ENCODE measurements around the gene OTUD7B.

The OTUD7B gene

DNA sequence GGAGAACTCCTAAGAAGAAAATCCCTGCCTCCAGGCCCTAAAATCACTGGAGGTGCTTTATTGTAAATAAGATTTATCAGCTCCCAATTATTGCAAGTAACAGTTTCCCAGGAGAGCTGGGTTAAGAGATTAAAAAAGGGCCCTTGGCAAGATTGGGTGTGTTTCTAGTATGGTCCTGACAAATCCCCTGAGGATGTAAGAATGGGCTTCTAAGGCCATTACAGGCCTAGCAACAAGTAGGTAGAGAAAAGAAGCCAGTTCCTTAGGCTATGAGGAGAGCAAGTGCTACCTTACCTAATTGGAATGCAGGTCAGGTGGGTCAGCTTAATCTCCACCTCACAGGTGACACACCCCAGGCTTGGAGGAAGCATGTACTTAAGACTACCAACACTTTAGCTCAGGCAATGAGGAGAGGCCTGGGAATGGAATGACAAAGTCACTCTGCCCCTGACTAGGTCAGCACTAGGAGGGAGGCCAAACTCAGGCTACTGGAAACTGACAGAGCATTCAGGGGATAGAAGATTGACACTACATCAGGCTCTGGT lies 6.8 kb upstream of the OTUD7B start:
- H3K9me3 Mint-ChIP-seq: no peaks in the 10 kb centered on the region
- H3K27ac Mint-ChIP-seq: no peak overlapping the region
- H3K4me3 Mint-ChIP-seq: no peak overlapping the region
- peaks cover under 1% of the 10 kb centered on the region for H3K27me3 Mint-ChIP-seq
- DNase-seq: no peak
- no peaks in the 10 kb centered on the region for H3K4me1 Mint-ChIP-seq (ENCODE audit: low read depth)
- H3K36me3 Mint-ChIP-seq (ENCODE audit: low read depth): no peaks in the 10 kb centered on the region

DNA sequence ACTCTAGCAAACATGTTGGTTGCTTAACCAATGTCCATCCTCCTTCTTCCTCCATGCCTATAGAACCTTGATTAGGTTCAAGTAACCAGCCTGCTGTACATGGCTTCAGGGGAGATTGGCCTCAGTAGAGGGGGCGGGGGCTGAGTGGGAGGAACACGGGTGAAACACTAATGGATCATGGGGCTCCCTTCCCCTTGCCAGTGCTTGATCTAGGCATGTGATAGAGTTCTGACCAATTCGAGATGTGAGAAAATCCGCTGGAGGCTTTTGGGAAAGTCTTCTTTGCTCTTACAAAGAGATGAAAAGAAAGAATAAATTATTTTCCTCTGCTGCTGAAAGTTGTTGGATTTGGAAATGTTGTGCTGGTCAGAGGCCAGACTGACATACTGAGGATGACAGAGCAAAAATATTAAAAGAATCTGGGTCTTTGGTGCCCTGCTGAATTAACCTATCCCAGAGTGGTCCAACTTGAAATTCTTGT lies 5.2 kb upstream of the OTUD7B start:
- peaks cover 5% of the 10 kb centered on the region for H3K4me1 Mint-ChIP-seq (ENCODE audit: low read depth)

DNA sequence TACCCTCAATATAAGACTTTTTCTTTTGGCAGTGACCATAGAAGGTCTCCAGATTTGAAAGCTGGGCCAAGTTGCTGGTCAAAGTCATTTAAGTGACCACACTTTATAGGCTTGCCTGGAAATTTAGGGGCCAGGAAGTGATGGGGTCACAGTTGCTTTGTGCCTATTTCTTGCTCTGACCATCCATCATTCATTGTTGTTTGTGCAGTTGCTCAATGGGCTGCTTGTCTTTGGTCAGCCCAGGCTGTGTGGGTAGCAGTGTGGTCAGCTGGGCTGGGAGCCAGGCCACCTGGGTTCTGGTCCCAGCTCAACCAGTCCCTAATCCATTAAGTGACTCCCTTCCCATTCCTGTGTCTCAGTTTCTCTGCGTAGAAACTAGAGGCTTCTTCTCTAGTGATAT lies 2.1 kb upstream of the OTUD7B start:
- Mint-ChIP-seq H3K27me3 (no peaks in the 10 kb centered on the region), H3K27ac (no peak overlapping the region), H3K36me3 (ENCODE audit: low read depth) (peaks cover 23% of the 10 kb centered on the region), H3K4me1 (ENCODE audit: low read depth) (peaks cover 28% of the 10 kb centered on the region), H3K4me3 (no peak overlapping the region), H3K9me3 (no peaks in the 10 kb centered on the region)
- no peak for DNase-seq

More for the DNA sequence above, 5.2 kb upstream of the OTUD7B start:
- Mint-ChIP-seq H3K36me3 (ENCODE audit: low read depth) (no peaks in the 10 kb centered on the region), H3K4me3 (no peak overlapping the region), H3K27ac (no peak overlapping the region), H3K9me3 (no peaks in the 10 kb centered on the region), H3K27me3 (no peaks in the 10 kb centered on the region)
- DNase-seq: no peak

DNA sequence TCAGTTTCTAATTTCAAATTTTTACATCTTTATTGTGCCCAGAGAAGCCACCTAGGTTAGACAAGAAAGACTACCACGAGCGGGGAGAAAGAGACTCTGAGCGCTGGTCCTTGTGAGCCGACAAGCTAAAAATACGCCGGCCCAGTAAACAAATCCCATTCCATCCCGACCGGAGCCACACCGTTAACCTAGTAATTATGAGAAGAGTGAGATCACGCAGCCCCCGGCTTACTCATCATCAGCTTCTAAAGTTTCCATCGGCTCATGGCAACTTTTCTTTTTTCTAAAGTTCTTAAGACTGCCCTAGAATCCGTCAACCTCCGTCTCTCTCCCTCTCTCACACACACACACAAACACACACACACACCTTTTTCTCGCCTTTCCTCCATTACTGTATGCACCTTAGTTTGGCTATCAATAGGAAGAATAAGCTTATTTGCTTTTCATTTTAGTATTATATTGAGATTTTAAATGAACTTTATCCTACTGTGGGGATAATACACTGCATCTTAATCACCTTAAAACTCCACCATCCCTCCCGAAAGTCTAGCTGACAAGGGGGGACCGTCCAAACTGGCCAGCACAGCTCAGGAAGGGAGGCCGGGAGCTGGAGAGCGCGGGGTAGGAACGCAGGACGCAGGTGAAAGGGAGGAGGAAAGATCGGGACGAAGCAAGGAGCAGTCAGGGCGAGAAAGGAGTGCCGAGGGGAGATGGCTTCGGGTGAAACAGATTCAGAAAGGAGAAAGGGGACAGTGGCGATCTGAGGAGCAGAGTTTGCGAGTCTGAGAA lies 728 bp downstream of the OTUD7B start:
- peak; percentile 65 for DNase-seq
- Mint-ChIP-seq H3K4me3 (peak overlapping the region; percentile 98), H3K36me3 (ENCODE audit: low read depth) (peaks cover 48% of the 10 kb centered on the region), H3K4me1 (ENCODE audit: low read depth) (peaks cover 51% of the 10 kb centered on the region), H3K27ac (peak overlapping the region; percentile 98), H3K9me3 (no peaks in the 10 kb centered on the region), H3K27me3 (no peaks in the 10 kb centered on the region)

DNA sequence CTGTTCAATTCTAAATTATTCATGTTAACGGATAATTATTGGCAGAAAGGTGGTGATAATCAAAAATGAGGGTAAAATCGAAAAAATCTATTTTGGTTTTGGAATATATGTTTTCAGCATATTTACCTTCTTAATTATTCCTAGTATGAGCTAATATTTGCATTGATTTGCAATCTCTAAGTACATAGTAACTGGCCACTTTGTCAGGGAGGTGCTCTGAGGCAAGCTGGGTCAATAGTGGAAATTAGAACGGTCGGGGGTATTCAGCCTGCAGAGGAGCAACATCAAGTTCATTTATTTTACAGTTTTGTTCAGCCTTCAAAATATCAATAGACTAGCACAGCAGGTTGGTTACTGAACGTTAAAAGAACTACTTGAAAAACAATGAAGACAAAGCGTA lies 1.8 kb downstream of the OTUD7B start:
- no peaks in the 10 kb centered on the region for H3K9me3 Mint-ChIP-seq
- no peaks in the 10 kb centered on the region for H3K27me3 Mint-ChIP-seq
- no peak for DNase-seq
- H3K36me3 Mint-ChIP-seq (ENCODE audit: low read depth): peaks cover 56% of the 10 kb centered on the region
- peak overlapping the region; percentile 98 for H3K27ac Mint-ChIP-seq
- H3K4me1 Mint-ChIP-seq (ENCODE audit: low read depth): peaks cover 59% of the 10 kb centered on the region
- peak overlapping the region; percentile 98 for H3K4me3 Mint-ChIP-seq

DNA sequence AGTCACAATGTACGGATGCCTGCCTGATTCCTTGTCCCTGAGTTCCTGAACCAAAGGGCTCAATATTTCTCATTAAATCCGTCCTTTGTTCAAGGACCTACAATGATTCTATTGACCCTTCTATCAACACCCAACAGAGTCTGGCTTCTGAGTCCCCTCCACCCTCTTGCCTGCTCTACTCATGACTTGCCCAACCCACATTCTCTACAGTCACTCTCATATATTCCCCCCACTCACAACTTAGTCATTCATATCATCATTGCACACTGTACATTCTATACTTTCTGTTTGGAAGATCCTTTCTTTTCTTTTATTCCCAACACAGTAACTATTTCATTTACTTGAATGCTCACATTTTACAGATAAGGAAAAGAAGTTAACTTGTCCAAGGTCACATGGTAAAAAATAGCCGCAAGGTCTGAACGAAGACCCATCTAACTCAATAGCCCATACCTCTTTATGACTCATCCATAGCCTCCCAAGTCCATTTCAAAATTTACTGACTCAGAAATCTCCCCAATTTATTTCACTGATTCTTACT lies 3.6 kb downstream of the OTUD7B start:
- Mint-ChIP-seq H3K36me3 (ENCODE audit: low read depth) (peaks cover 70% of the 10 kb centered on the region), H3K4me3 (peak overlapping the region; percentile 98)

DNA sequence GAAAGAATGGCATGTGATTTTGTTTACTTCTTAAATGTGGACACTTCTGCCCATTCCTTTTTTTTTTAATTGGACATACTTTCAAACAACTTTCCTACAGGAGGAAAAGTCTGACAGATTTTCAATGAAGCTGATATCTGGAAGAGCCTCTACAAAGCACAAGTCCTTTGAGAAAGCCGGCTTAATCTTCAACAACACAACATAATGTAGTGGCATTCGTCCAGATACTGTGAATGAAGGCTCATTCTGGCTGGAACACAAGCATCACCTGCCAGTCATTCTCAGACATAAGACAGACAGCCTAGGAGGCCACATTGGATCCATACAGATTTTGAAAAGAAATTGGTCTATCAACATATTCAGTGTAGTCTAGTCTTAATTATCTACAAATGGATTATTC lies 4.9 kb downstream of the OTUD7B start:
- Mint-ChIP-seq H3K27me3 (no peaks in the 10 kb centered on the region), H3K4me3 (no peak overlapping the region), H3K9me3 (no peaks in the 10 kb centered on the region), H3K27ac (no peak overlapping the region), H3K36me3 (ENCODE audit: low read depth) (peaks cover 82% of the 10 kb centered on the region), H3K4me1 (ENCODE audit: low read depth) (peaks cover 77% of the 10 kb centered on the region)
- DNase-seq: no peak

More for the DNA sequence above, 3.6 kb downstream of the OTUD7B start:
- Mint-ChIP-seq H3K4me1 (ENCODE audit: low read depth) (peaks cover 71% of the 10 kb centered on the region), H3K27ac (peak overlapping the region; percentile 87), H3K9me3 (no peaks in the 10 kb centered on the region), H3K27me3 (no peaks in the 10 kb centered on the region)
- DNase-seq: no peak

DNA sequence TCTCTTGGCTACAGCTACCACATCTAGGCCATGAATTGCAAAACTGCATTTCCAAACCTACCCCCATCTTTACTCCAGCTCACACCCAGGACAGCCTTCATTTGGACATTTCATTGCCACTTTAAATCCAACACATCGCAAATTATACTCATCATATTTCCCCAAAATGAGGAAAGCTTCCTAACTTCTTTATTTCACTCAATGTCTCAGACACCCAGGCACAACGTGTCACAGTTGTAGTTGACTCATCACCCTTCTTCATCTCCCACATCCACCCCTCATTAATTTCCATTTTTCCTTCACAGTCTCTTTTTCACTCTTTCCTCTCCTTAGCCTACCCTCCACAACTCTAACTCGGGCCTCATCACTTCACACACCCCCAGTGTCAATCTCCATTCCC lies 6.7 kb downstream of the OTUD7B start:
- no peaks in the 10 kb centered on the region for H3K9me3 Mint-ChIP-seq
- peaks cover 81% of the 10 kb centered on the region for H3K4me1 Mint-ChIP-seq (ENCODE audit: low read depth)
- H3K4me3 Mint-ChIP-seq: no peak overlapping the region
- no peaks in the 10 kb centered on the region for H3K27me3 Mint-ChIP-seq
- DNase-seq: no peak
- H3K27ac Mint-ChIP-seq: peak overlapping the region; percentile 63
- H3K36me3 Mint-ChIP-seq (ENCODE audit: low read depth): peaks cover 86% of the 10 kb centered on the region

DNA sequence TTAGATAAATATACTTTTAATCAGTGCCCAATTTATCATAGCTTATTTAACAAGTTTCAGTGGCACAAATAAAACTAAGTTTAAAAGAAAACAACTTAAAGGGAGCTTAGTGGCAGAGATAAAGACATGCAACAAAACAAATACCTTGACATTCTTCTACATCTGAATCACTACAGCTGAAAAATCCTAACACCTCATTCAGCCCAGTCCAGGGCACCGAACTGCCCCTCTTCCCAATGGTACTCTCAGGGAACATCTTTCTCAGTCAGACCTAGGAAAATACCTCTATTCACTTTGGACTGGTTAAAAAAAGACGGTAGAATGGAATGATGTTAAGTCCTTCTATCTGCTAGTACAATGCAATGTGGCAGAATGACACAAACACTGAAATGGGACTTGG lies 8.3 kb downstream of the OTUD7B start:
- H3K36me3 Mint-ChIP-seq (ENCODE audit: low read depth): peaks cover 86% of the 10 kb centered on the region
- no peak overlapping the region for H3K27ac Mint-ChIP-seq
- H3K4me1 Mint-ChIP-seq (ENCODE audit: low read depth): peaks cover 81% of the 10 kb centered on the region
- H3K9me3 Mint-ChIP-seq: no peaks in the 10 kb centered on the region
- no peak overlapping the region for H3K4me3 Mint-ChIP-seq
- no peak for DNase-seq
- H3K27me3 Mint-ChIP-seq: no peaks in the 10 kb centered on the region

DNA sequence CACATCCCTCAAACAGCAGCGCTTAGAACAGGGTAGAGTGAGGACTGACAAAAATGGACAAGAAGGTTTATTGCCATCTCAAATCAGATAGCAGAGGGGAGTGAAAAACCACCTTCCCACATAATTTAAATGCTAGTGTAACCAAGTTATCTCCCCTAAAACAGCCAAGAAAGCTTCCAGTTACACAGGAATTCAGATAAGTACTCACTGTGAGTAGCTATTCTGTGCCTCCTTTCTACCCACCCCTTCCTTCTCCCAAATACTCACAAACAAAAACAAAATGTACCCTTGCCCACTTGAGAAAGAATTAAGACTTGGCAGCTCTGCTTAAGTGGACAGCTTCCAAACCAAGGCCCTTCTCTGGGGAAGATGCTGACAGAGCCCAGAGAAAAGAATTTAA lies 9.1 kb downstream of the OTUD7B start:
- no peak for DNase-seq
- H3K27me3 Mint-ChIP-seq: no peaks in the 10 kb centered on the region
- peaks cover 81% of the 10 kb centered on the region for H3K4me1 Mint-ChIP-seq (ENCODE audit: low read depth)
- no peak overlapping the region for H3K27ac Mint-ChIP-seq
- H3K36me3 Mint-ChIP-seq (ENCODE audit: low read depth): peaks cover 87% of the 10 kb centered on the region
- no peak overlapping the region for H3K4me3 Mint-ChIP-seq
- H3K9me3 Mint-ChIP-seq: no peaks in the 10 kb centered on the region

DNA sequence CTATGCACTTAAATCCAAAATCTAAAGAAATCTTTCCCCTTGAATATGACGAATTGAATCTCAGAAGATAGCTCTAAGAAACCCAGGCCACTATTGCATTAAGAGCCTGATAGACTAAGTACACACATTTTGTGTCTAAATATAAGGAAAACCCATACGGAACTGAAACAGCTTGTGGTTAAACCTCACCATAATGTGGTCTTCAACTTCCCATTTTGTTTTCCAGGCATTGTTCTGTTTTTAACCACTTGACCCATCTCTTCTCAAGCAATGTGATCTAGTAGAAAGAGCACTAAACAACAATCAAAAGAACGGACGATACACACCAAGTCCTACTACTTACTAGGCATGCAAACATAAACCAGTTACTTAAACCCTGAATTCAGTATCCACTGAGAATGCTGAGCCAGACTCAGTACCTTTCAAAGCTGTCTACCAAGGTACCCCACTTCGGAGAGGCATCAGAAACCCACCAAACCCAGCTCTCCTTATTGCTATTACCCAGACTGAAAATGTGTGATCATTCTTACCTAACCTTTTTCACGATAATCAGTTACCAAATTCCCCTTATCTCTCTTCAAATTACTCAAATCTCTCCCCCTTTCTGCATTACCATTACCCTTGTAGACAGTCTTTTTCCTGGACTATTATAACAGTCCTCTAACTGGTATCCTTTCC lies 12.8 kb downstream of the OTUD7B start:
- Mint-ChIP-seq H3K27me3 (no peaks in the 10 kb centered on the region), H3K36me3 (ENCODE audit: low read depth) (peaks cover 77% of the 10 kb centered on the region), H3K4me1 (ENCODE audit: low read depth) (peaks cover 80% of the 10 kb centered on the region), H3K9me3 (no peaks in the 10 kb centered on the region), H3K4me3 (peak overlapping the region; percentile 38), H3K27ac (peak overlapping the region; percentile 86)
- DNase-seq: no peak

DNA sequence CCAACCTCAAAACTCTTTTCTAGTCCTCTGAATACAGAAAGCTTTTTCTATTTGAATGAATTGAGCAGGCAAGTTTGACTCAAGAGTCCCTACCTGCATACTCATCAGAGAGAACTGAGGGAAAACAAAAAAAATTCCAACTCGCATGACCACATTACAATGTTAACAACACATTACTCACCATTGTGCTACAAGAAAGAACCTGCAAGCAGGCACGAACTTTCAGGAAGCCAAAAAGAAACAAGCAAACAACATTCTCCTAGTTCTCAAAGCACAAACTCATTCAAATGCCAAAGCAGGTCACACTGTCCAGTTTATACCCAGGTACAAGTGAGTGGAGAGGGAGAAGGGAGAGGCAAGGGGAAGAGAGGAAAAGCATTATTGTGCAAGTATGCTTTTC lies 14.6 kb downstream of the OTUD7B start:
- Mint-ChIP-seq H3K36me3 (ENCODE audit: low read depth) (peaks cover 69% of the 10 kb centered on the region), H3K4me3 (peak overlapping the region; percentile 59), H3K9me3 (no peaks in the 10 kb centered on the region), H3K4me1 (ENCODE audit: low read depth) (peaks cover 66% of the 10 kb centered on the region), H3K27ac (peak overlapping the region; percentile 83), H3K27me3 (no peaks in the 10 kb centered on the region)
- DNase-seq: no peak

DNA sequence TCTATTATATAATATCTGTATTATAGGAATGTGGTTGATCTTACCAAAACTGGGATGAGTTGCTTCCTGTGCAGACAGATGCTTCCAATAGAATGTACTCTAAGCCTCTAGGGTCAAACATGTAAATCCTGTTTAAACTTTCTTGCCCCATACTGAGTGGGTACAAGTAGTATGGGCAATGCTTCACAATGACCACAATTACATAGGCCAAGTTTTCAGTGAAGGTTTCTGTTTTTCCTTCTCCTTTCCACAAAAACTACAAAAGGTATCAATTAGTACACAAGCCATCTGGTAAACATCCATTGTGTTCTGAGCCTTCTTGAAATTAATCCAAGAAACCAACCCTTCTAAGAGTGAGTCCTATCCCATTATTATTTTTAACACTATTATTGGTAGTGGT lies 16.8 kb downstream of the OTUD7B start:
- Mint-ChIP-seq H3K4me1 (ENCODE audit: low read depth) (peaks cover 51% of the 10 kb centered on the region), H3K27ac (no peak overlapping the region), H3K36me3 (ENCODE audit: low read depth) (peaks cover 56% of the 10 kb centered on the region), H3K27me3 (no peaks in the 10 kb centered on the region), H3K9me3 (no peaks in the 10 kb centered on the region), H3K4me3 (no peak overlapping the region)
- no peak for DNase-seq

DNA sequence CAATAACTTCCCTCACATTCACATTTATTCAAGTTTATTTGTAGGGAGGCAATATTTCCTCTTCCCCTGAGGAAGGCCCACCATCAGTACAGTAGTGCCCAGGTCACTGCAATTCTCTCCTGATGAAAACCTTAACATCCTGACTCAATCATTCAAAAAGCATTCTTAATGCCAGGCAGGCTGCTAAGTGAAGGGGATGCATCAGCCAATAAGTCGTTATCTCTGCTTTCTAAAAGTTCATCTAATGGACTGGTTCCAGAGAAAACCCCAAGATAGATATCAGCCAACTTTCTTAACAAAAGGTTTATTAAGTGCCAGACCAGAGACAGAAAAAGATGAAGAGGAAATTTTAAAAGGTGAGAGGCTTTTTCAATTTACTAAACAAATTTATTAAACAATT lies 17.3 kb downstream of the OTUD7B start:
- no peak for DNase-seq
- Mint-ChIP-seq H3K27ac (no peak overlapping the region), H3K36me3 (ENCODE audit: low read depth) (peaks cover 60% of the 10 kb centered on the region), H3K9me3 (no peaks in the 10 kb centered on the region), H3K4me3 (no peak overlapping the region), H3K4me1 (ENCODE audit: low read depth) (peaks cover 47% of the 10 kb centered on the region), H3K27me3 (no peaks in the 10 kb centered on the region)

DNA sequence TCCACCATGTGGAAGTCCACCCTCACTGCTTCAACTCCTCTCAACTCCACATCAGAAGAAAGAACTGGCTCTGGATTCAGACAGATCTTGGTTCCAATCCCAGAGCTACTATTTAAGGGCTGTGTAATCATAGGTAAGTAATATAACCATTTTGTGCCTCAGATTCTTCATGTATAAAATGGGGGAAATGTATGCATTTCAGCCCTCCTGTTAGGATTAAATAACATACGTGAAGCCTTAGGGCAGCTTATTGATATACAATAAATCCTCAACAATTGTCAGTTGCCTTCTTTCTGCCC lies 23.3 kb downstream of the OTUD7B start:
- H3K36me3 Mint-ChIP-seq (ENCODE audit: low read depth): peaks cover 36% of the 10 kb centered on the region

More for the DNA sequence above, 23.3 kb downstream of the OTUD7B start:
- DNase-seq: no peak
- Mint-ChIP-seq H3K27ac (no peak overlapping the region), H3K9me3 (no peaks in the 10 kb centered on the region), H3K4me3 (no peak overlapping the region), H3K4me1 (ENCODE audit: low read depth) (peaks cover 8% of the 10 kb centered on the region), H3K27me3 (no peaks in the 10 kb centered on the region)

Data from activated T-cell treated with anti-CD3 and anti-CD28 coated beads, Interleukin-2, amount 50 U/mL, for 24 hours (primary cell).